AG09309 (cell line): ENCODE data around the gene CCER1.
"Not testable (repeated sequence)": the region's sequence is repeated elsewhere in the genome, so short reads cannot be mapped to it uniquely, and the experiment has no call there.

Source experiments
- DNase-seq: peaks from one replicate; pipeline ENCODE4 v3.0.0-alpha.2; 2010; ENCODE audit warnings: low read depth
- H3K4me3 ChIP-seq: 2 replicates; pipeline ENCODE4 v1.5.1; 2011; ENCODE audit warnings: mild to moderate bottlenecking, low read depth, low read length, moderate library complexity; ENCODE audit not compliant: control insufficient read depth
- CTCF ChIP-seq: IDR thresholded peaks from 2 replicates; pipeline ENCODE4 v1.5.1; 2011; ENCODE audit warnings: mild to moderate bottlenecking, low read depth, low read length, inconsistent platforms; ENCODE audit not compliant: insufficient read depth, control insufficient read depth; ENCODE audit errors: missing control alignments

Gene CCER1

DNA sequence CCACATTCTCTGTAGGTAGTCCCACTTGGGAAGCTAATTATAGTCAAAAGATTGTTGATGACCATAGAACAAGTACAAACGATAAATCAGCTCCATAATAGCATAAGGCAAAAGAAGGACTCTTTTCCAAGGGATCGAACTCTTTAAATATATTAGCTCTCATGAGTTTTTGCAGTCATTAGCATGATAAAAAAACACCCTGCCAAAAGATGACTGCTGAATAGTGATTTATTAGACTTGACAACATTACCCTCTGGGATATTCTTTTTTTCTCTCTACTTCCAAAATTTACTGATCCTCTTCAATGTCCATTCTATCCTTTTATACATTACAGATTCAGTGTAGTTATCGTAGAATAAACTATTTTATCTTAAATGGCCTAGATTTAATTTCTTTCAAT lies 35.6 kb upstream of the CCER1 start:
- no peak for DNase-seq
- no peak overlapping the region for H3K4me3 ChIP-seq
- no peak for TF ChIP-seq CTCF

DNA sequence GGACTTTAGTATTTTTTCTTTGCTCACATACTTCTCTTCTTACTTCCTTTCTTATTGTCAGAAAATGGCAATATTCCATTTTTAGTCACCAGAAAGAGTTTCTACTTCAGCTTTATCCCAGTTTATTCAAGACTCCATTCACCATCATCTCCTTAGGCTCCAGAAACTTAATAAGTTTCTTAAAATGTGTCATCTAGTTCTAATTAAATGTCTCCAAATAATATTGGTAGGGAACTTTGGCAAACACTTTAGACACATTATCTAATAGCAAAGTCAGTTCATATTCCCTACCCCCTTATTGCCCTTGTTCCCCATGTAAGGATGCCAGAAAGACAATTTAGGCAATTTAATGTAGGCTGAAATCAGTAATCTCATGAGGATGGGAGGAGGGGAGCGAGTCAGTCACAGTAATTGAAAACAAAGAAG lies 34.7 kb upstream of the CCER1 start:
- DNase-seq: no peak
- no peak for TF ChIP-seq CTCF
- no peak overlapping the region for H3K4me3 ChIP-seq

GRCh38 chr12:90987520-90987919 lies 32.5 kb upstream of the CCER1 start:
- no peak for TF ChIP-seq CTCF
- DNase-seq: no peak
- H3K4me3 ChIP-seq: no peak overlapping the region

- no peak for DNase-seq
- no peak overlapping the region for H3K4me3 ChIP-seq
- no peak for TF ChIP-seq CTCF
Measured at GRCh38 chr12:90987101-90987500, 32.1 kb upstream of the CCER1 start.

- not testable (repeated sequence) for H3K4me3 ChIP-seq, DNase-seq
Measured at GRCh38 chr12:90985331-90985730, 30.4 kb upstream of the CCER1 start.

DNA sequence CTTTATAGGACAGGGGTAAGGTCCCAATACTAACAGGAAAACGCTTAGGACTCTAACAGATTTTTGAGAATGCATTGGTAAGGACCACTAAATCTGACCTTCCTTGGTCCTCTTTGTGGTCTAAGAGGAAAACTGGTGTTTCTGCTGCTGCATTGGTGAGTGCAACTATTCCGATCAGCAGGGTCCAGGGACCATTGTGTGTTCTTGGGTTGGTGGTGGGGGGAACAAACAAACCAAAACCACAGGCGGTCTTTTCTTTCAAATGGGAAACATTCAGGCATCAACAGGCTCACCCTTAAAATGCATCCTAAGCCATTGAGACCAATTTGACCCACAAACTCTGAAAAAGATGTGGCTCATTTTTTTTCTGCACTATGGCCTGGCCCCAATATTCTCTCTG lies 29.1 kb upstream of the CCER1 start:
- no peak overlapping the region for H3K4me3 ChIP-seq
- no peak for TF ChIP-seq CTCF

GRCh38 chr12:90982170-90982569 lies 27.2 kb upstream of the CCER1 start:
- H3K4me3 ChIP-seq: no peak overlapping the region
- no peak for DNase-seq
- no peak for TF ChIP-seq CTCF

More for the DNA sequence above, 29.1 kb upstream of the CCER1 start:
- no peak for DNase-seq
